Trophoblast cell (in vitro differentiated cells and primary cell): ENCODE data around the gene EPB41L4A.

Experiments used
- DNase-seq, 2 donors: peaks; one replicate each; pipeline ENCODE4 v3.0.0-alpha.2; 2016
- H2AFZ ChIP-seq: 2 replicates; pipeline ENCODE4 v1.6.1; 2013; ENCODE audit warnings: low read length, moderate library complexity, mild to moderate bottlenecking; ENCODE audit not compliant: insufficient read depth, poor library complexity
- H2AK5ac ChIP-seq: 2 replicates; pipeline ENCODE4 v1.6.1; 2013; ENCODE audit warnings: mild to moderate bottlenecking, low read length
- H2BK120ac ChIP-seq: 2 replicates; pipeline ENCODE4 v1.6.1; 2013; ENCODE audit warnings: low read length, mild to moderate bottlenecking, moderate library complexity; ENCODE audit not compliant: insufficient read depth, poor library complexity
- H2BK12ac ChIP-seq: 2 replicates; pipeline ENCODE4 v1.6.1; 2013; ENCODE audit warnings: mild to moderate bottlenecking, low read length, moderate library complexity
- H2BK5ac ChIP-seq: 2 replicates; pipeline ENCODE4 v1.6.1; 2013; ENCODE audit warnings: low read length, low read depth, moderate library complexity, mild to moderate bottlenecking; ENCODE audit not compliant: poor library complexity
- H3K14ac ChIP-seq: 2 replicates; pipeline ENCODE4 v1.6.1; 2013; ENCODE audit warnings: mild to moderate bottlenecking, low read length
- H3K18ac ChIP-seq: 2 replicates; pipeline ENCODE4 v1.6.1; 2013; ENCODE audit warnings: mild to moderate bottlenecking, low read length
- H3K23ac ChIP-seq: 2 replicates; pipeline ENCODE4 v1.6.1; 2013; ENCODE audit warnings: low read length
- H3K27ac ChIP-seq: 2 replicates; pipeline ENCODE4 v1.5.1; 2013; ENCODE audit warnings: low read depth, mild to moderate bottlenecking, inconsistent platforms, low read length, moderate library complexity
- H3K27me3 ChIP-seq: 2 replicates; pipeline ENCODE4 v1.6.1; 2013; ENCODE audit warnings: inconsistent platforms, mild to moderate bottlenecking, low read length, moderate library complexity; ENCODE audit not compliant: insufficient read depth
- H3K36me3 ChIP-seq, 2 experiments: 1 replicate in 1 of 2; 2 replicates in 1 of 2; pipeline ENCODE4 v1.6.1; 2013; ENCODE audit warnings: low read length in 2 of 2, mild to moderate bottlenecking in 2 of 2, moderate library complexity in 1 of 2; ENCODE audit not compliant: insufficient read depth in 2 of 2, control insufficient read depth in 1 of 2
- H3K4ac ChIP-seq: 2 replicates; pipeline ENCODE4 v1.6.1; 2013; ENCODE audit warnings: low read depth, mild to moderate bottlenecking, low read length, moderate library complexity
- H3K4me1 ChIP-seq, 2 experiments: 1 replicate in 1 of 2; 2 replicates in 1 of 2; pipeline ENCODE4 v1.6.1; 2013; ENCODE audit warnings: low read length in 2 of 2, mild to moderate bottlenecking in 2 of 2, moderate library complexity in 1 of 2; ENCODE audit not compliant: insufficient read depth in 2 of 2, control insufficient read depth in 1 of 2
- H3K4me2 ChIP-seq: 2 replicates; pipeline ENCODE4 v1.6.1; 2013; ENCODE audit warnings: inconsistent platforms, mild to moderate bottlenecking, low read length, moderate library complexity
- H3K4me3 ChIP-seq: 2 replicates; pipeline ENCODE4 v1.5.1; 2013; ENCODE audit warnings: mild to moderate bottlenecking, low read depth, low read length, inconsistent platforms
- H3K79me1 ChIP-seq: one replicate; pipeline ENCODE4 v1.6.1; 2013; ENCODE audit warnings: low read length
- H3K79me2 ChIP-seq: 2 replicates; pipeline ENCODE4 v1.6.1; 2013; ENCODE audit warnings: low read length, mild to moderate bottlenecking; ENCODE audit not compliant: control insufficient read depth, insufficient read depth, poor library complexity
- H3K9ac ChIP-seq: 2 replicates; pipeline ENCODE4 v1.6.1; 2013; ENCODE audit warnings: mild to moderate bottlenecking, low read length
- H3K9me3 ChIP-seq: 2 replicates; pipeline ENCODE4 v1.6.1; 2013; ENCODE audit warnings: low read depth, mild to moderate bottlenecking, control low read depth, inconsistent platforms, low read length; ENCODE audit not compliant: insufficient read depth
- H4K12ac ChIP-seq: 2 replicates; pipeline ENCODE4 v1.6.1; 2013; ENCODE audit warnings: low read depth, mild to moderate bottlenecking, low read length, moderate library complexity
- H4K8ac ChIP-seq: 2 replicates; pipeline ENCODE4 v1.6.1; 2013; ENCODE audit warnings: low read depth, mild to moderate bottlenecking, low read length, moderate library complexity
- H4K91ac ChIP-seq: one replicate; pipeline ENCODE4 v1.6.1; 2013; ENCODE audit warnings: low read depth, mild to moderate bottlenecking, low read length, moderate library complexity
- WGBS: extraction: QIAGEN DNeasy Blood & Tissue Kit; methylation state at CpG from one replicate; pipeline ENCODE4 v1.1.7; 2013; ENCODE audit warnings: missing lambda C conversion rate; ENCODE audit not compliant: insufficient read length, insufficient coverage; ENCODE audit errors: extremely low coverage; 5-methylcytosine and 5-hydroxymethylcytosine counted together

EPB41L4A gene

DNA sequence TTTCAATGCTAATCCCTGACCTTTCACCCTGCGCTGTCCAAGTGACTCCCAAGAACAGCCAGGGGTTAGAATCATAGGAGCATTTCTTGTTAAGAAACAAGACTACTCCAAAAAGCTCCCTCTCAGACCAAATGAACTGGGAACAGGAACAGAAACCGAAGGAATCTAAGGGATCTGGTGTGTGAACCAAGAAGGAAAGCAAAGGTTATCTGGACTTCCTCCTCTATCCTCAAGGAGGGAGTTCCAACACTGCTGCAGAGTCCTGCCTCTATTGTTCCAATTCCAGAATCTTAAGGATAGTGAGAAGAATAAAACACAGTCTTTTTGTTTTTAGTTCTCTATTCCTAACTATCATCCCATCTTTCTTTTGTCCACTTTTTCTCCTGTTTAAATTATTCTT, 87.2 kb downstream of the EPB41L4A start:
- Histone ChIP-seq H4K91ac (no peak overlapping the region), H3K36me3 (no peaks in the 10 kb centered on the region), H2AK5ac (no peak overlapping the region), H2BK12ac (no peak overlapping the region), H3K9ac (no peak overlapping the region), H2BK120ac (no peak overlapping the region), H3K23ac (no peak overlapping the region), H3K27me3 (no peaks in the 10 kb centered on the region), H3K14ac (no peak overlapping the region), H3K4me3 (no peak overlapping the region), H3K79me2 (no peaks in the 10 kb centered on the region), H3K18ac (no peak overlapping the region), H2BK5ac (no peak overlapping the region), H3K9me3 (no peaks in the 10 kb centered on the region), H3K4me2 (no peak overlapping the region), H3K79me1 (peaks cover 2% of the 10 kb centered on the region), H2AFZ (no peak overlapping the region), H3K4me1 (peaks cover 12 to 14% of the 10 kb centered on the region in 2 experiments), H4K12ac (no peak overlapping the region), H3K4ac (no peak overlapping the region), H3K27ac (no peak overlapping the region), H4K8ac (no peak overlapping the region)
- WGBS, result no CpG with 5 or more reads among the region's 2 CpGs
- DNase-seq, result no peak

DNA sequence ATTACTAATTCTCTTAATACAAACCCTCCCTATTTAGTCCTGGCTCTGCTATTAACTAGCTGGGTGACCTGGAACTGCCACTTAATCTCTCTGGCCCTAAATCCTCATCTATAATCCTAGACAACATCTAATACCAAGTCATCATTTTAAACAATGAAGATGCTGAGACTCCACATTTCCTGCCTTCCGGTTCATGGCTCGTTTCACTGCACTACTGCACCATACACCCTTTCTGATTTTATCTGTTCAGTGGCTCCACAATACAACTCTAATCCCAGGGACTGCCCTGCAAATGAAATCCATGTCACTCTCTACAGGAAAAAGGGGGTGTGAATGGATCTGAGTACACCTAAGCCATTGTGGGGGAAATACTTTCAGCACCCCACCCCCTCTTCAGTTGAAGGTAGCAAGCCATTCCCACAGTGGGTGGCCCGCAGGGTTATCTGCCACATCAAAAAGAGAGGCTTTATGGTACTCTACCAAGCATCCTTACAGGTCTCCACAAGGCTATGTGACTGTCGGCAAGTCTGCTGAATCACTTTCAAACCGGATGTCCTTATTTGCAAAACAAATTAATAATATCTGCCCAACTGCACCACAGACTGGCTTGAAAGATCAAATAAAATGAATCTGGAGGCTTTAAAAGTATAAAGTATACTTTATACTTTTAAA, 89.5 kb downstream of the EPB41L4A start:
- Histone ChIP-seq H3K9ac (no peak overlapping the region), H3K9me3 (no peaks in the 10 kb centered on the region), H3K23ac (no peak overlapping the region), H2AFZ (no peak overlapping the region), H3K14ac (no peak overlapping the region), H2BK12ac (no peak overlapping the region), H3K4me1 (peaks cover 10 to 14% of the 10 kb centered on the region in 2 experiments), H3K79me2 (no peaks in the 10 kb centered on the region), H4K91ac (no peak overlapping the region), H3K18ac (no peak overlapping the region), H4K8ac (no peak overlapping the region), H3K4me3 (no peak overlapping the region), H3K4ac (no peak overlapping the region), H3K27me3 (no peaks in the 10 kb centered on the region), H2BK5ac (no peak overlapping the region), H3K27ac (no peak overlapping the region), H3K4me2 (no peak overlapping the region), H2BK120ac (no peak overlapping the region), H3K79me1 (peaks cover 2% of the 10 kb centered on the region), H3K36me3 (no peaks in the 10 kb centered on the region), H2AK5ac (no peak overlapping the region), H4K12ac (no peak overlapping the region)
- WGBS, result no CpG with 5 or more reads among the region's 5 CpGs
- no peak for DNase-seq

DNA sequence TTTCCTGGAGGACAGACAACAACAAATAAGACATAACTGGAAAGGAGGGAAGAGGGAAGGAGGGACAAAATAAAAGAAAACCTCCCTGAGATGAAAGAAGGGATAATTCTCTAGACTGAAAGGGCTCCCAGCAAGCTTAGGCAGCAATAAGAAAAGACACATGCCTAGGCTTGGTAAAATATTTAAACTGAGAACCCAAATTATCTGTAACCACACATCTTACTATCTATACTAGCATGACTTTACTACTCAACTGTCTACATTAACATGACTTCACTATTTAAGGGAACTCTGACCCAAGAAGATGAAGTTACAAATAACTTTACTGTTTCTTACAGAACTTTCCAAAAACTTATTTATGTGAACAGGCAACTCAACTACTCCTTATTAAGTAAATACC, 95.9 kb downstream of the EPB41L4A start:
- Histone ChIP-seq H4K12ac (no peak overlapping the region), H2BK5ac (no peak overlapping the region)

DNA sequence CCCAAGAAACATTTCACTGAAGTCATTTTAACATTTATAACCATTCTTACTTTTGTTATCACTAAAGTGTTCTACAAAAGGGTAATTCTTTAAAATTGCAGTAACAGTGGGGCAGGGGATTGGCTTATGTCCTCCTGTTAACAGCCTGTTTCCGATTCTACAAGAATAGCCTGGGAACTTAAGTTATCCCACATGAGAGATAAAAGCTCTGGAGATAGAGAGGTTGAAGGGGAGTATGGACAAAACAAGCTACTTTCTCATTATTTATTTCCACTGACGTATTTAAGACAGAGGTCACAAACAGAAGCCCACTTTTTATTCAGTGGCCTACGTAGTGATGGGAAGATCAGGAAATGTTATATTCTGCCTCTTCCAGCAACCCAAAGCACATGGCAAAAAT, 98.7 kb downstream of the EPB41L4A start:
- H3K4ac ChIP-seq, result no peak overlapping the region
- H4K12ac ChIP-seq, result no peak overlapping the region
- no peak overlapping the region for H2BK120ac ChIP-seq
- H3K18ac ChIP-seq, result no peak overlapping the region
- H3K4me2 ChIP-seq, result no peak overlapping the region
- H4K91ac ChIP-seq, result no peak overlapping the region
- peaks cover 1% of the 10 kb centered on the region for H3K79me2 ChIP-seq
- no peak overlapping the region for H3K4me3 ChIP-seq
- no peak overlapping the region for H2AFZ ChIP-seq
- peaks cover 0 to 4% of the 10 kb centered on the region in 2 experiments for H3K4me1 ChIP-seq
- DNase-seq, result no peak
- no peaks in the 10 kb centered on the region for H3K36me3 ChIP-seq
- H3K23ac ChIP-seq, result no peak overlapping the region
- H3K27ac ChIP-seq, result no peak overlapping the region
- WGBS, result no CpG with 5 or more reads among the region's 3 CpGs
- H3K9me3 ChIP-seq, result no peaks in the 10 kb centered on the region
- H3K9ac ChIP-seq, result no peak overlapping the region
- no peak overlapping the region for H2BK5ac ChIP-seq
- H3K27me3 ChIP-seq, result no peaks in the 10 kb centered on the region
- no peaks in the 10 kb centered on the region for H3K79me1 ChIP-seq
- no peak overlapping the region for H4K8ac ChIP-seq
- no peak overlapping the region for H2BK12ac ChIP-seq
- no peak overlapping the region for H2AK5ac ChIP-seq
- no peak overlapping the region for H3K14ac ChIP-seq

More for the DNA sequence above, 95.9 kb downstream of the EPB41L4A start:
- Histone ChIP-seq H2BK120ac (no peak overlapping the region), H3K14ac (no peak overlapping the region), H3K23ac (no peak overlapping the region), H3K4me2 (no peak overlapping the region), H2BK12ac (no peak overlapping the region), H3K27ac (no peak overlapping the region), H4K8ac (no peak overlapping the region), H3K36me3 (no peaks in the 10 kb centered on the region), H3K4me3 (no peak overlapping the region), H3K9ac (no peak overlapping the region), H3K4ac (no peak overlapping the region), H3K79me1 (no peaks in the 10 kb centered on the region), H3K79me2 (no peaks in the 10 kb centered on the region), H2AFZ (no peak overlapping the region), H4K91ac (no peak overlapping the region), H2AK5ac (no peak overlapping the region), H3K9me3 (no peaks in the 10 kb centered on the region), H3K18ac (no peak overlapping the region), H3K4me1 (peaks cover 0 to 2% of the 10 kb centered on the region in 2 experiments), H3K27me3 (no peaks in the 10 kb centered on the region)
- no peak for DNase-seq
